GM21717 (cell line): ENCODE data around the gene PLD5.

Source experiments
- ATAC-seq: cut with Tn5 transposase; IDR thresholded peaks from one replicate; pipeline ENCODE4 v1.9.1; 2021; ENCODE audit warnings: mild to moderate bottlenecking, moderate library complexity; ENCODE audit not compliant: unreplicated experiment

Gene PLD5

DNA sequence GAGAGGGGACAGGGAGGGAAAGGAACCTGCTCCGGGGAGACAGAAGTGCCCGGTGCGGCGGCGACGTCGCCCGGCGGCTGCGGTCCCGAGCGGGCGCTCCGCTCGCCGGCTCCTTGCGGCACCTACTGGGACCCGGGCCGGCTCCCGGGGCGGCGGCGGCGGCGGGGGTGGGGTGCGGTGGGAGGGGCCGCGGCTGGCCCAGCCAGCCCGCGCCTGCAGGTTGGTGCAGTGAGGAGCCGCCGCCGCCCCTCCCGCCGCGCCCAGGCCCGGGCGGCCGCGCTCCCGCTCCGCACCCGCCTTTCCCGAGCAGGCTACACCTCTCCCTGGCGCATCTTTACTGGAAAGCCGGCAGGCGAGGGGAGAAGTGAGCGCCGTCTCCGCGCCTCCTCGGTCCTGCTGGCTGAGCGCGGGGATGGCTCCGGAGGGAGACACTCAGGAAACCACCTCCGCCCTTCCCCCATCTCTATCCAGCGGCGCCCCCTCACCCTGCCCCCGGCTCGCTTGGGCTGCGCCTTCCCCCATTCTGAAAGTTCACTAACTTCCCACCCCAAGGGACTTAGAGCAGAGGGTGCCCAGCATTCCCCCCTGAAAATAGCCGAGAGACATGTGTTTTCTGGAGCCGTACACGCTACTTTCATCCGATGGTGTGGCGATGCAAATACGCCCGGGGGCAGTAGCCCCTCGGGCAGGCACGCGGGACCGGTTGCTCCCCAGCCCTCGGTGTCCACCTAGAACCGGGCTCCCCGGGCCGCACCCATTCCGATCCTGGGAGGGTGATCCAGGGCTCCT lies at the start of gene PLD5:
Gene PLD5 (minus strand): TSS at position 127 of the 789 bp plus-strand sequence.
- ATAC-seq = no peak

DNA sequence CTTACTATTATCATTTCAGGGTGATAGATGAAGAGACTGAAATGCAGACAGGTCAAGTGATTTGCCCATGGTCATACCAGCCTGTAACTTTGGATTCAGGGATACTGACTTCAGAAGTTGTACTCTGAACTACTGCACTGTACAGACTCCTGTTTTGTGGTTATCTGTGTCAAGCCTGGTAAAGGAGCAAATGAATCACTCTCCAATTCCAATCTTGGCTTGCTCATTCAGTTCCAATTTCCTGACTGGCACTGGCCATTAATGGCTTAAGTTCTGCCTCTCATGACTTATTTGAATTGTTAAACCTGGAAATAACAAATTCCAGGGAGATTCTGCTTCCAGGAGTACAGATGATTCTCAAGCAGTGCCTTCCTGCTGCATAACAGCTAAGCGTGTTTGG lies 45.4 kb upstream of the PLD5 start:
- no peak for ATAC-seq

- no peak for ATAC-seq
These were observed 44.2 kb upstream of the PLD5 start for GRCh38 chr1:242568666-242569065.

GRCh38 chr1:242567596-242567995 lies 43.1 kb upstream of the PLD5 start:
- no peak for ATAC-seq

DNA sequence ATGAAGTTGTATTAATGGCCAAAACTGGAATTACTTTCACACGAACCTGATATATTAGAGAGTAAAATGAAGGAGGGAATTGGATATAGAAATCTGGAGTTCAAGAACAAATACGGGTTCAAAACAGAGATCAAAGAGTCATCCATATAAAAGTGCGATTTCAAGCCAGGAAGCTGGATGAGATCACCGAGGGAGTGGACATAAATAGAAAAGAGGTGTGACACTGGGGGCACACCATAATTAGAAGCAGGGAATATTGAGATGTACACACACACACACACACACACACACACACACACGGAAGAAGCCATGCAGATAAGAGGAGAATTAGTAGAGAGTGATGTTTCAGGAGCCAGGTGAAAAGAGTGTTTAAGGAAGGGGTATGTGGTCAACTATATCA lies 32.3 kb upstream of the PLD5 start:
- ATAC-seq = no peak

DNA sequence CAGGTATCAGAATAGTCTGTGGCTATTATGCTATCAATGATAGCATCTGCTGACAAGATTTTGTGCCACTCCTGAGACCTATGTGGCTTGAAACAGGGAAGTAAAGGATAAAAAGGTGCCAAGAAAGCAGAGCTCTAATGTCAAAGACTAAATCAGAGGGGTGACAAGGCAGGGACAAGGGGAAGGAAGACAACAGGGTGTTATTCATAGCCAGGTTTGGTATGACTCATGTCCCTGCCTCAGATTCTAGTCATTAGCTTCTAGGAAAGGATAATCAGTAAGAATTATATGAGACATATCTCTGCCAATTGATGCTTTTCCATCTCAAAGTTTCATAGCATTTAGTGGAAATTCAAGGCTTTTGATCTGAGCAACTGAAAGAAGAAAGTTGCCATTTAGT lies 31.8 kb upstream of the PLD5 start:
- ATAC-seq = no peak

- no peak for ATAC-seq
These were observed 30.1 kb upstream of the PLD5 start for GRCh38 chr1:242554577-242554976.

DNA sequence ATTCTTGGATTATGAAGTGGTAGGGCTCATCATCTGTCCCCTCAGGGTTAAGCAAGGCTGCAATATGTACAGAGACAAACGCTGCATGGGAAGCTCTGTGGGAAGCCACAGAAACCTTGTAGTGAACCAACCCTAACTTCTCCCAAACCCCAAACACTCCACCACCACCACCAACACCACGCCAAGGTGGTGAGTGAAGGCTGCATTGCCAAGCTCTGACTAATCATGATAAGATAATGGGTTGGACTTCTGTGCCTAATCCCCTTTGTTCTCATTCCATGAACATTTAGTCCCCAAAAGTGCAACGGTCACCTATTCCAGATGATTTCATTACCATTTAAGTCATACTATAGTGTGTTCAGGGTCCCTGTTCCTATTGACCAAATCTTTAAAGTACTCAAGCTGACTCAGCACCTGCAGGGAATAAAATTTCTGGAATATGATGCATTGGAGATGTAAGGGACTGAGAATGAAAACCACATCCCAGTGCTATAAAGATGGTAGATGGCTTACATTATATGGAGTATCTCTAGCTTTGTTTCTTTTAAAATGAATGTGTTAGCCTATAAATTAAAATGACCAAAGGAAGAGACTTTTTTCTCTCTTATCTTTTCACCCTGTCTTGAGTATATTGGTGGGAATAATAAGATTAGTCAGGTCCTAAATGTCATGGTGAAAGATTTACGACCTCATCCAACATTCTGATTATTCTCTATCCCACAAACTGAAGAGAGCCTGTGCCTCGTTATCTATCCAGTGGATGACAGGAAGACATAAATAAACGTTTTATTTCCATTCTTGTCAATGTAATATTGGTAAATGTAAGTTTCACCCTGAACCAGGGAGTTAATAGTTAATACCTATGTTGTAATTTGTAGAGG lies 22.6 kb upstream of the PLD5 start:
- no peak for ATAC-seq

GRCh38 chr1:242546441-242546840 lies 21.9 kb upstream of the PLD5 start:
- ATAC-seq = no peak

- ATAC-seq = no peak
These were observed 19.6 kb upstream of the PLD5 start for GRCh38 chr1:242544071-242544470.

- ATAC-seq = no peak
These were observed 17.8 kb upstream of the PLD5 start for GRCh38 chr1:242542271-242542670.

- ATAC-seq = no peak
These were observed 11.5 kb upstream of the PLD5 start for GRCh38 chr1:242535986-242536385.

- no peak for ATAC-seq
These were observed 10.3 kb upstream of the PLD5 start for GRCh38 chr1:242534753-242535152.

DNA sequence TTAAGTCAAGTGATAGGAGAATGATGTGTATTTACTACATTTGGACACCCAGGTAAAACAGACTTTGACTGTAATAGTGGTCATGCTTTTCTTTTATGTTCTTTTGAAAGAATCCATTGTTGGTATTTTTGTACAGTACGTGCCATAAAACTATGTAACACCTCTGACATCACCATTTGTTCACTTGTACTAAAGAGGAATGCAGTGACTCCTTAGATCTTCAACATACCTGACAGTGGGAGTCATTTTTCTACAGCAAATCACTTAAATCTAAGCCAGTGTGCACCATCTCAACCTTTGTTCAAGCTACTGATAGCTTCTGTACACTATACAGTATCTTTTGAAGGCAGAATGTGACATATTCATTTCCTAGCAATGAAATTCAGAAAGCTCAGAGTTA lies 6.3 kb upstream of the PLD5 start:
- no peak for ATAC-seq

DNA sequence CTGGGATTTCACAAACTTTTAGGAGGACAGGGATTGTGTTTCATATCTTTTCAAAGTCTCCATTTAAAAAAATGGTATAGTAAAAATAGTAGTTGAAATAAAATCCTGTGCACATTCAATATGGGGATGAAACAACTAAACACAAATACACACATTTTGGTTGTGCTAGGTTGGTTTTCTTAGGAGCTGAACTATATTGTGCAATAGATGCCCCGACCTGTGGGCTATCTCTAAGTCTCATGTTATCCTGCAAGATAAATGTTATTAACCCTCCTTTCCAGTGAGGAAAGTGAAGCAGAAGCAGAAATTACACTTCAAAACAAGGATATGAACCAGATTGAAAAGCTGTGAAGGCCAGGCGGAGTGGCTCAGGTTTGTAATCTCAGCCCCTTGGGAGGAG lies 1.3 kb upstream of the PLD5 start:
- ATAC-seq = no peak

- ATAC-seq = no peak
These were observed 844 bp upstream of the PLD5 start for GRCh38 chr1:242525360-242525722.

DNA sequence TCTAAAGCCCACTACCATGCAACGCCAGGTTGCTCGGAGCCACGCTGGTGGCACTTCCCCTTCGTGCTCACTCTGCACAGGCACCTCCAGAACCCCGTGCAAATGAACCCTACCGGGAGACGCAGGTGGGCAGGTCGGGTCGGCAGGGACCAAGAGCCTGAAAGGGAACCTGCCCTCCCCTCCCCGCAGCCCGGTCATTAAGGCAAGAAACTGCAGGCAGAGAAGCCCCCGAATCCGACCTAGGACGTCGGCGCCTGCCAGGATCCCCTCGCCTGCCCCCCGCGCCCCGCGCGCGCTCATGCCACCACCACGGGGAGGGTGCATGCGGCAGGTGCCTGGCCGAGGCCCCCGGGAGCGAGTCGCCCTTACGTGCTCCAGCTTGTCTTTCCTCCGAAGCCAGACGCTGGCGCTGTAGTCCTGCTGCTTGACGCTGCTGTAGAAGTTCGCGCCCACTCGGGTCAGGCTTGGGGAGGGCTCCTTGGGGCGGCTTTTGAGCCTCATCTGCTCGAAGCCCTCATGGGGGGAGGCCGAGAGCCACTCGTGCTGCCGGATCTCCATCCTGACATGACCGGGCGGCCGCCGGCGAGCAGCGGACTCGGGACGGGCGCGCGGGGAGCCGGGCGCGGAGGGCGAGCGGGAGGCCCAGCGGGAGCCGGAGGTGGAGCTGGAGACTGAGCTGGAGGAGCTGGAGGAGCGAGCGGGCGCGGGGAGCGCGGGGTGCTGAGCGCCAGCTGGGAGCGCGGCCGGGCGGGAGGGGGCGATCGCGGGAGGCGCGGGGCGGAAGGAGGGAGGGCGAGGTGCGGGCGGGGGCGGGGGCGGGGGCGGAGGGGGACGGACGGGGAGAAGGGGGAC lies 552 bp downstream of the PLD5 start:
- no peak for ATAC-seq

- no peak for ATAC-seq
These were observed 1.3 kb downstream of the PLD5 start for GRCh38 chr1:242522996-242523718.

DNA sequence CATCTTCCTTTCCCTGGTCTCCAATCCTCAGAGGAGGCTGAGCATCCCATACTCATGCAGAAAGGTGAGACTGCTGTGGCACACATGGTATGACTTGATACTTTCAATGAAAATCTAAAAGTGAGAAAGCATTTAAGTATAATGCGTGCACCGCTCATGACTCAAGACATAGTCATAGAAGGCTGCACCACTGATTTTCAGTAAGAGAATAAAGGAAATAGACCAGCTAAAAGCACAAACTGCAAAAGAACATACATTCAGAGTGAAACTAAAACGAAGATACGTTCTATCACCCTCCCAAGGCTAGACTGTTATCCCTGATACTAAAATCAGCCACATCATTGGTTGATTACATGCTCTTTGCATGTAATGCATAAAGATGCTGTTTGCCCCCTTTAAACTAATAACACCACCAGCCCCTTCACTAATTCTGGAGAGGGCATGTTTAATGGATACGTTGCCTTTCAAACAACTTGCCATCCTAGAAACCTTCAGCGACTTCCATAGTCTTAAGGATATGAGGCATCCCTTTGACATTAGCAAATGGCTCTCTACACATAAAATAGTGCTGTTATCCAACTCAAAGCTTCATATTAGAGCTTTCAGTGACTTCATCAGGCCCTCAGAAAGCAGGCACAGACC lies 2.1 kb downstream of the PLD5 start:
- no peak for ATAC-seq

DNA sequence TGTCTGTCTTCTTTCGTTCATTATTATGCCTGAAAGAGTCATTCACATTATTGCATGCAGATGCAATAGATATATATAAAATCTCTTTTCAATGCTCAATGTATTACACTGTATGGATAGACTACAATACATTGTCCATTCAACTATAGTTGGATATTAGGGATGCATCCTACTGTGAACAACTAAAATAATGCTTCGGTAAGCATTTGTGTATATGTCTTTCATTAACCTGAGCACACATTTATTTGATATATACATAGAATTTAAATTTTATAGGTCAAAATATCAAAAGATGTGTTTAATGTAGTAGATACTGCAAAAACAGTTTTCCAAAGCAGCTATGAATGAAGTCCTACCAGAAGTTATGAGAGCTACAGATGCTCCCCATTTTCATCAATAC lies 8.9 kb downstream of the PLD5 start:
- no peak for ATAC-seq
